ENCODE data around the gene RNF14.
A peak's percentile ranks its signal among the peaks of the same experiment; 100 is the strongest.

Gene RNF14

DNA sequence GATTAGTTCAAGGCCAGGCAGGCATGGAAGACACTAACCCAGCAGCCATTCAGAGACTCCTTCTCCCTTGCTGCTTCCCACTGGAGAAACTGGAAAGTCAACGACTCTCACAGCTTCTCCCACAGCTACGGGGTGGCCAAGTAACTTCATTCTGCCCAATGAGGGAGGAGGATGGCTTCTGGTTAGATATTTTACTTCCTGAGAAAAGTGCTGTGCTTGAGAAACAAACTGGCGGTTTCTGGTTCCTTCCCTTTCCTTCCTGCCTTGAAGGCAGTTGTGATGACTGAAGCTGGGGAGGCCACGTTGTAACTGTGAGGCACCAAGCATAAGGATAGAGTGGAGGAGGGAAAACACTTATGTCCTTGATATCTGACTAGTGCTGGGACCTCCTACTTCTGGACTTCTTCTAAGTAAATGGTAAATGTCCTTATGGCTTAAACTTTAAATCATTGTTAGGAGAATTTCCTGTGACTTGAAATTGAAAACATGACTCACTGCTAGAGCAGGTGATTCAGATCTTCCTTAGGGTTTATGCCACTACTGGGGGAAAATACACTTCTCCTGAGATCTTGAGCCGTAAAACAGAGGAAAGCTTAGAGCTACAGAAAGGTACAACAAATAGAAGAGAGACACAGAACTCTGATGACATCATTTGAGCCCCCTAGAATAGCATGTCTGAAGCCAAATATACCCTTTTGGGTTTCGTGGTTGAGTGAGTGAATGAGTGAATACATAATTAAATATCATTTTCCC lies 47.1 kb downstream of the RNF14 start:
- FAIRE-seq = no peak
- DNase-seq (ENCODE audit: insufficient read length, low spot score) = no peak

DNA sequence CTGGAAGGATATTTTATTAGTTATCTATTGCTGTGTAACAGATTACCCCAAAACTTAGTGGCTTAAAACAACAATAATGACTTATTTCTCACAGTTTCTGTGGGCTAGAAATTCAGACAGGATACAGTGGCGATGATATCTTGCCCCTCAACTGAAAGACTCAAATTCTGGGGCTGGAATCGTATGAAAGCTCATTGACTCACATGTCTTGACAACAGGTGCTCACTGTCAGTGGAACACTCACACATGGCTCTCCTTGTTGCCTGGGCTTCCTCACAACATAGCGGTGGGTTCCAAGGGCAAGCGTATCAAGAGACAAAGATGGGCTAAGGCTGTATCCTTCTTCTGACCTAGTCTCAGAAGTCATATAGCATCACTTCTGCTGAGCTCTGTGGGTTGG lies 47.7 kb downstream of the RNF14 start:
- FAIRE-seq = no peak

More for the DNA sequence above, 47.1 kb downstream of the RNF14 start:
- TF ChIP-seq, protein P1, sequence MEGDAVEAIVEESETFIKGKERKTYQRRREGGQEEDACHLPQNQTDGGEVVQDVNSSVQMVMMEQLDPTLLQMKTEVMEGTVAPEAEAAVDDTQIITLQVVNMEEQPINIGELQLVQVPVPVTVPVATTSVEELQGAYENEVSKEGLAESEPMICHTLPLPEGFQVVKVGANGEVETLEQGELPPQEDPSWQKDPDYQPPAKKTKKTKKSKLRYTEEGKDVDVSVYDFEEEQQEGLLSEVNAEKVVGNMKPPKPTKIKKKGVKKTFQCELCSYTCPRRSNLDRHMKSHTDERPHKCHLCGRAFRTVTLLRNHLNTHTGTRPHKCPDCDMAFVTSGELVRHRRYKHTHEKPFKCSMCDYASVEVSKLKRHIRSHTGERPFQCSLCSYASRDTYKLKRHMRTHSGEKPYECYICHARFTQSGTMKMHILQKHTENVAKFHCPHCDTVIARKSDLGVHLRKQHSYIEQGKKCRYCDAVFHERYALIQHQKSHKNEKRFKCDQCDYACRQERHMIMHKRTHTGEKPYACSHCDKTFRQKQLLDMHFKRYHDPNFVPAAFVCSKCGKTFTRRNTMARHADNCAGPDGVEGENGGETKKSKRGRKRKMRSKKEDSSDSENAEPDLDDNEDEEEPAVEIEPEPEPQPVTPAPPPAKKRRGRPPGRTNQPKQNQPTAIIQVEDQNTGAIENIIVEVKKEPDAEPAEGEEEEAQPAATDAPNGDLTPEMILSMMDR (IDR thresholded peaks at IDR 0.05; ENCODE audit: insufficient read depth, missing control alignments) = no peak

DNA sequence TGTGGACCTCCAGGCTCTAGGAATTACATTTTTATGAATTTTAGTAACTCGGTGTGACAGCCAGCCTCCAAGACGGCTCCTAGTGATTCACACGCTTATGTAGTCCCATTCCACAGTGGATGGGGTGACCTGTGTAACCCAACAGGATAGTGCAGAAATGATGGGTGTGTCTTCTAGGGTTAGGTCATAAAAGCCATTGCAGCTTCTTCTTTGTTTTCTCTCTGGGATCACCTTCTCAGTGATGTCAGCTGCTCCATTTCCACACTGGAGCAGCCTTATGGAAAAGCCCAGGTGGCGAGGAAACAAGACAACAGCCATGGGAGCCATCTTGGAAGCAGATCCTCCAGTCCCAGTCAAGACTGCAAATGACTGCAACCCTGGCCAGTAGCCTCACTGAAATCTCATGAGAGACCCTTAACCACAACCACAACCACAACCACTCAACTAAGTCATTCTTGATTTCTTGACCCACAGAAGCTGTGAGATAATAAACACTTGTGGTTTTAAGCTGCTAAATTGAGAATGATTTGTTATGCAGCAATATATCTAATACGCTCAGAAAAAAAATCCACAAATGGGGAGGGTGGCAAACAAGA lies 49.0 kb downstream of the RNF14 start:
- FAIRE-seq = no peak
- no peak for DNase-seq (ENCODE audit: insufficient read length, low spot score)

More for the DNA sequence above, 47.7 kb downstream of the RNF14 start:
- no peak for DNase-seq (ENCODE audit: insufficient read length, low spot score)
- TF ChIP-seq, protein P1 (IDR thresholded peaks at IDR 0.05; ENCODE audit: insufficient read depth, missing control alignments) = no peak

GRCh38 chr5:142020122-142020659 lies 51.3 kb downstream of the RNF14 start:
- TF ChIP-seq, protein P1 (IDR thresholded peaks at IDR 0.05; ENCODE audit: insufficient read depth, missing control alignments) = no peak
- no peak for DNase-seq (ENCODE audit: insufficient read length, low spot score)

More for the DNA sequence above, 49.0 kb downstream of the RNF14 start:
- TF ChIP-seq, protein P1 (IDR thresholded peaks at IDR 0.05; ENCODE audit: insufficient read depth, missing control alignments) = no peak

GRCh38 chr5:142023836-142024235 lies 54.9 kb downstream of the RNF14 start:
- FAIRE-seq = no peak
- no peak for DNase-seq (ENCODE audit: insufficient read length, low spot score)
- TF ChIP-seq, protein P1 (IDR thresholded peaks at IDR 0.05; ENCODE audit: insufficient read depth, missing control alignments) = no peak

More at GRCh38 chr5:142020122-142020659, 51.3 kb downstream of the RNF14 start:
- FAIRE-seq = no peak

DNA sequence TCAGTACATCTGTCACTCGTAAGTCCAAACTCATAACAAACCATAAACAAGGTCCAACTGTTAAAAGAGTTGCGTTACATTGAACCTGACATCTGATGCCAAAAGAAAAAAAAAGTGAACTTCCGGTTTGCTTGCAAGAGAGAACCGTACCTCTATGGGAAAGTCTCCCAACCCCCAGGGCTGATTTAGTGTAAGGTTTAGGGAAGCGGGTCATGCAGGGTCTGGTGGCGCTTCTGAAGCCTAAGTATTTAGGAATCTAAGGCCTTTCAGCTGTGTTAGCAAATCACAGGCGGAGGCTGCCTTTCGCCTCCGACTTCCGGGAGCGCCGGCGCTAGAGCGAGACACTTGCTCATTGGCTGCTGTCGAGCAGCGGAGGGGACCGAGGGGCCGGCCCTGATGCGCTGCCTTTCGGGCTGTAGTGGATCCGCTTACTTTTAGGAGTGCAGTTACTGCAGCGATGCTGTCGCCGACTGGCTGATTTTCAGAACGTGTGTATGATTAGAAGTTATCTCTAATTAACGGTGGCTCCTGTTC lies 55.9 kb downstream of the RNF14 start:
- peak; percentile 79 for DNase-seq (ENCODE audit: insufficient read length, low spot score)
- no peak for FAIRE-seq
- TF ChIP-seq, protein P1 (IDR thresholded peaks at IDR 0.05; ENCODE audit: insufficient read depth, missing control alignments) = no peak

All from D721Med (cell line).